ENCODE measurements around the gene PGAP3.
A peak's percentile ranks its signal among the peaks of the same experiment; 100 is the strongest.

The PGAP3 gene

GRCh38 chr17:39674702-39675389 lies 13.0 kb downstream of the PGAP3 start (continued):
- TF ChIP-seq PRDM4 (tag by site-specific recombination; IDR thresholded peaks at IDR 0.05): no peak
- peak; percentile 60 for TF ChIP-seq ZNF423 (tag by site-specific recombination; IDR thresholded peaks at IDR 0.05)
- TF ChIP-seq ZXDB (tag by site-specific recombination; IDR thresholded peaks at IDR 0.05): no peak
- TF ChIP-seq ZNF174 (tag by site-specific recombination; IDR thresholded peaks at IDR 0.05): no peak

DNA sequence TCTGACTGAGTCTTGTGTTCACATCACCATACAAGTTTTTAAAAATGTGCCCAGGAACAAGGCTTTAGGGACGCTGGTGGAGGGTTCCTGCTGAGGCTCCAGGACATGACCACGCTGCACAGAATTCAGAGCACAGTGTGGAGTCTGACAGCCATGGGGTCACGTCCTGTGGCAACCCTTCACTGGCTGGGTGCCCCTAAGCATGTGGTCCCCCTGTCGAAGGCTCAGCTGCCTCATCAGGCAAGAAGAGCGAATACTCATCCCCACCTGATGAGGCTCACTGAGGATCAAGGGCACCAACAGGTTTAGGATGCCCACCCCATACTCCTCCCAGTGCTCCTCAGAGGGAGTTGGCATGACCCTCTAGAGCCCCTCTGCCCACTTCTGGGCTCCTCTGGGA lies 13.7 kb downstream of the PGAP3 start:
- peaks cover 17% of the 10 kb centered on the region for H3K4me1 ChIP-seq (ENCODE audit: control insufficient read depth, insufficient read depth, low read length)
- ChIA-PET CTCF (interaction anchor here (1.1 to 11.6 kb wide), 6 partner anchors 20 to 126 kb away, joined by 7 to 168 read pairs (median 15); partner anchors contain the start of gene PPP1R1B), POLR2A (interaction anchor here (1.4 kb wide), 2 partner anchors 13 to 21 kb away, joined by 4 to 8 read pairs; partner anchors contain the start of gene PGAP3)
- H3K36me3 ChIP-seq (ENCODE audit: control insufficient read depth in 2 of 2, insufficient read depth in 1 of 2, low read length in 2 of 2): peaks cover 0 to 3% of the 10 kb centered on the region in 2 experiments; a peak in 2 of 3 replicates
- H3K27ac ChIP-seq (ENCODE audit: extremely low read depth, low read depth, low read length): no peak overlapping the region
- peak; percentile 76; the same call in 1 of the 2 replicates for TF ChIP-seq ZNF10 (tag by site-specific recombination; IDR thresholded peaks at IDR 0.05)
- TF ChIP-seq ZNF626 (tag by site-specific recombination; IDR thresholded peaks at IDR 0.05): no peak
- TF ChIP-seq HIC1 (tag by site-specific recombination; IDR thresholded peaks at IDR 0.05): 0 out of 2 replicates have a peak, but pooled peaks have one; percentile 15
- no peak overlapping the region for H3K4me3 ChIP-seq (ENCODE audit: low read depth, low read length)
- H3K9me3 ChIP-seq (ENCODE audit: control insufficient read depth, insufficient read depth, low read depth, low read length): no peaks in the 10 kb centered on the region

- Histone ChIP-seq H3K9me3 (ENCODE audit: control insufficient read depth, insufficient read depth, low read depth, low read length) (no peaks in the 10 kb centered on the region), H3K4me3 (ENCODE audit: low read depth, low read length) (no peak overlapping the region), H3K27ac (ENCODE audit: extremely low read depth, low read depth, low read length) (no peak overlapping the region), H3K36me3 (ENCODE audit: control insufficient read depth in 2 of 2, insufficient read depth in 1 of 2, low read length in 2 of 2) (peaks cover 0 to 3% of the 10 kb centered on the region in 2 experiments; a peak in 1 of 3 replicates), H3K4me1 (ENCODE audit: control insufficient read depth, insufficient read depth, low read length) (peaks cover 17% of the 10 kb centered on the region)
- POLR2A ChIA-PET: interaction anchor here (0.8 kb wide), 1 partner anchor 14 kb away, joined by 3 read pairs; the partner anchor contains the start of gene PGAP3
- CTCF ChIA-PET: interaction anchor here (0.6 to 11.6 kb wide), 7 partner anchors 22 to 126 kb away, joined by 3 to 168 read pairs (median 14); partner anchors contain the start of gene PPP1R1B
- no peak for TF ChIP-seq GLIS1 (tag by site-specific recombination; IDR thresholded peaks at IDR 0.05)
- TF ChIP-seq GLIS2 (tag by site-specific recombination; IDR thresholded peaks at IDR 0.05): peak; percentile 37
- TF ChIP-seq, protein P1, sequence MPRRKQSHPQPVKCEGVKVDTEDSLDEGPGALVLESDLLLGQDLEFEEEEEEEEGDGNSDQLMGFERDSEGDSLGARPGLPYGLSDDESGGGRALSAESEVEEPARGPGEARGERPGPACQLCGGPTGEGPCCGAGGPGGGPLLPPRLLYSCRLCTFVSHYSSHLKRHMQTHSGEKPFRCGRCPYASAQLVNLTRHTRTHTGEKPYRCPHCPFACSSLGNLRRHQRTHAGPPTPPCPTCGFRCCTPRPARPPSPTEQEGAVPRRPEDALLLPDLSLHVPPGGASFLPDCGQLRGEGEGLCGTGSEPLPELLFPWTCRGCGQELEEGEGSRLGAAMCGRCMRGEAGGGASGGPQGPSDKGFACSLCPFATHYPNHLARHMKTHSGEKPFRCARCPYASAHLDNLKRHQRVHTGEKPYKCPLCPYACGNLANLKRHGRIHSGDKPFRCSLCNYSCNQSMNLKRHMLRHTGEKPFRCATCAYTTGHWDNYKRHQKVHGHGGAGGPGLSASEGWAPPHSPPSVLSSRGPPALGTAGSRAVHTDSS (tag by site-specific recombination; IDR thresholded peaks at IDR 0.05): no peak
These were observed 14.3 kb downstream of the PGAP3 start for GRCh38 chr17:39673335-39674081.

All from HEK293 (cell line).